HG02610 (cell line): ENCODE results near the gene XXYLT1.

ENCODE experiments used
- ATAC-seq: cut with Tn5 transposase; IDR thresholded peaks from one replicate; pipeline ENCODE4 v1.9.1; 2021; ENCODE audit warnings: mild to moderate bottlenecking, moderate library complexity; ENCODE audit not compliant: unreplicated experiment

The XXYLT1 gene

DNA sequence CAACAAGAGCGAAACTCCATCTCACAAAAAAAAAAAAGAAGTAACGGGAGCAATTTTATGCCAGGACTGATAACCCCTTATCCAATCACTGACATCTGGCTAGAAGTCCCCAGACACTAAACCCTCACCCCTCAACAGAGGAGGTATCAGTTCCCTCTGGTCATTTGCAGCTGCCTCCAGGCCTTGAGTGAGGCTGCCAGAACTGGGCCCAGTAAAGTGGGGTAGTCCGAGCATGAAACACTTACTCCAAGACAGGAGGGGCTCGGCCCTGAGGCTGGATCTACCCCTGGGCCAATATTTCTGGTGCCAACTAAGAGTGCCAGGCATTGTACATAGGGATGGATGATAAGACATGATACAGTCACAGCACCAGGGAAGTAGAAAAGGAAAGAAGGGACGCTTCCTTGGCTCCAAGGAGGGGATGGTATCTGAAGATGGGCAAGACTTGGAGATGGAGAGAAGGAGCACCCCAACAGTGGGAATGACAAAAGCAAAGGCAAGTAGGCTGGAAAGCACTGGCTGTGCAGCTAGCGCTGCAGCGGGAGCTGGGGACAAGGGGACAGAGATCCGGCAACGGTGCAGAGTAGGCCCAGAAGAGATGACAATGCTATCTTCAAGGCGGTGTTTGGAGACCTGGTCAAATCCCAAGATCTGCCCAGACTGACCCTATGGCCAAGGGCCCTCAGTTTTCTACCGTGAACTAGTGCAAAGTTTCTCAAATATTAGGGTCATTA, 2.2 kb downstream of the XXYLT1 start:
- no peak for ATAC-seq

DNA sequence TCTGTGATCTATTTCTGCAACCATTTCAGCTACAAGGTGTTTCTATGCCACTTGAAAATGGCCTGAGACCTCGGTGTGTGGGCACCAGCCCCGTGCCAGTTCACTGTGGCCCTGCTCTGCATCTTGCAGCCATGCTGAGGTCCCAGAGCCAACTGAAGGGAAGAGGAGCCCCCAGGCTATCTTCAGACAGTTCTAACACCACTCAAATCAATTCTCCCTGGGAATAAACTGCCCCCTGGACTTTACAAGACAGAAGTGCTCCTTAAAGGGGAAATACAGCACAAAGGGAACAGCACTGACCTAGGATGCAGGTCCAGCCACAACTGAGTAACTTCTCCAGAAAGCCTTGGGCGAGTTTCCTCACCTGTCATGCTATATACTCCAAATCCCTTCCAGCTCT, 3.9 kb downstream of the XXYLT1 start:
- no peak for ATAC-seq

DNA sequence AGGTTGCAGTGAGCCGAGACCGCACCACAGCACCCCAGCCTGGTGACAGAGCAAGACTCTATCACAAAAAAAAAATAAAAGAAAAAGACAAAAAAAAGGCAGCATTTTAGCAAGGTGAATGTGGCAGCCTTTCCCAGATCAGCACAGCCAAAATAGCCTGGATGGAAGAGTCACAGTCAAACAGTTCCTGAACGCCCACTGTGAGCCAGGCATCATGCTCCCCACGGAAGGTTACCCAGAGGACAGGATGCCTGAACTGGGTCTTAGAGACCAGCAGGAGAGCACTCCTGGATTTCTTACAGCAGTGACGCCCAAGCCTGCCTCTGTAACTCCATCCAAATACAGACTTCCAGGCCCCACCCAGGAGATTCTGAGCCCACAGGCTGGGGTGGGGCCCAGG, 4.5 kb downstream of the XXYLT1 start:
- no peak for ATAC-seq

DNA sequence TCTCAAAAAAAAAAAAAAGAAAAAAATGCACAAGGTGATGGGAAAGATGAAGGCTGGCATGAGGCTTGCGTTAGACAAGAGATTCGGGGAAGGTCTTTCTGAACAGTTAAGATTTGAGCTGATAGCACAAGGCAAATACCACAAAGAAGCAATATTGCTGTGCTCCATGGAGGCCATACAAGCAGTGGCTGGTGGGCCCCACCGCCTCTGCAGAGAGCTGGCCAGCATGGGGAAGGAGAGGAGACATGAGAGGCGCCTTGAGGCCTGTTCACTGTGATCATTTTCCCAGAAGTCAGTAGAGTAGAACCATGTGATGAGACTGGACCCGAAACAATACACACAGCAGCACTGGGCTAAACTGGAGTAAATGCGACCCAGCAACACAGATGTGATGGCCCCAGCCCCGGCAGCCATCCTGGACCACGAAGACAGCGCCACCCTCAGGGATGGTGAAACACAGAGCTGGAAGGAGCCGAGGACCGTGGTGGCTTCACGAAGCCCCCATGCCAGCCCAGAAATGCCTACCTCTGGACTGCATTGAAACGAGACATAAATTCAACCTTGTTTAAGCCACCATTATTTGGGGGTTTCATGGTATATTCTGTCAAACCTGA, 5.5 kb downstream of the XXYLT1 start:
- no peak for ATAC-seq

DNA sequence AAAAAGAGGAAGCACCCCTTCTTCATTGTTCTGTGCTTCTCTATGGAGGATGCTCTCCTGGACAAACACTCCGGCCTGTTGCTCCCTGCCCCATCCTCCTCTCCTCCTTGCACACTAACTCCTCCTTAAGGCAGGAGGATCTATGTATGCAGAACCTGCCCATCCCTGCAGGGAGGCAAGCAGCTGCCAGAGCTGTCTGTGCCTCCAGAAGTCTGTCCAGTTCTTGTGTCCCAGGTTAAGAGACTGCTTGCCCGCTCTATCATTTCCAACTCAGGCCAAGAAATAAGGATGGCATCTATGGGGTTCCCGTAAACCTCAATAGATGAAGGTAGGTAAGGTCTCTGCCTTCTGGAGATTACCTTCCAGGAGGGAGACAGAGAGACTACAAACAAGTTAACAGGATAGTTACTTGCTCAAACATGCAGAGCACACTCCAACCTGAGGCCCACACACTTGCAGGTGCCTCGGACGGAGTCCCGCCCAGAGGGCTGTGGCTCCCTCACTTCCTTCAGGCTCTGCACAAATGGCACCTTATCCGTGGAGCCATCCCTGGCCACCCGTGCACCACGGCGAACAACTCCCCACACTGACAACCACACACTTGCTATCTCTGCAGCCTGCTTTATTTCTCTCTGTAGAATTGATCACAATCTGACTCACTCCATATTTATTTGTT, 6.9 kb downstream of the XXYLT1 start:
- no peak for ATAC-seq

DNA sequence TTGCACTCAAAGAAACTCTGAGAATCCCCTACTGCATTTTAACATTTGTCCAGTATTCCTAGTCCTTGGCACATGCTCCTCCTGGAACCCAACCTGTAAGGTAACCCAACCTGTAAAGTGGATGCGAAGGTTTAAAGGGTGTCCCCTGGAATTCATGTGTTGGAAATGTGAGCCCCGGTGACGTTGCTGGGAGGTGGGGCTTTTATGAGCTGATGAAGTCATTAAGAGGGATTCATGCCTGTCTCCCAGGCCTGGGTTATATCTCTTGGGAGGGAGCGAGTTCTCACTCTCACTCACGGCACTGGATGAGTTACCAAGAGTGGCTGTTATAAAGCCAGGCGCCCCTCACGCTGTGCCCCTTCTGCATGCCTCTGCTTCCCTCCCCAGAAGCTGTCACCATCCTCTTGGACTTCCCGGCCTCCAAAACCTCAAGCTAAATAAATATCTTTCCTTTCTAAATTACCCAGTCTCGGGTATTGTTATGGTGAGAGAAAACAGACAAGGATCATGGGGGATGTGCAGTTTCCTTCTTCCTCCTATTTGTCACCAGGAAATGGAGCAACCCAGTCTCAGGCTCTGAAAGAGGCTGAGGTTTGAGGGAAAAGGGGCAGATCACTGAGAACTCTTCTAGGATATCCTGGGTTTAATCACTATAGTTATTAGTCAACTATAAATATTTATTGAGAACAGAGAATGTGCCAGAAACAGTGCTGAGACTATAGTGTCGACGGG, 7.6 kb downstream of the XXYLT1 start:
- ATAC-seq, result no peak

DNA sequence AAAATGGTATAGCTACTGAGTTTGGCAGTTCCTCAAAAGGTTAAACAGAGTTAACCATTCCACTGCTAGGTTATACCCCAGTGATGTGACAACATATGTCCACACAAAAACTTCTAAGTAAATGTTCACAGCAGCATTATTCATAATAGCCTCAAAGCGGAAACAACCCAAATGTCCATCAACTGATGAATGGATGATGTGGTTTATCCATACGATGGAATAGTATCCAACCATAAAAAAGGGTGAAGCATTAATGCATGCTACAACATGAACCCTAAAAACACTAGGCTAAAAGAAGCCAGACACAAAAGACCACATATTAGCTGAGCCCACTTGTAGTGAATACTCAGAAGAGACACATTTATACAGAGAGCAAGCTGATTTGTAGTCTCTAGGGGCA, 9.0 kb downstream of the XXYLT1 start:
- no peak for ATAC-seq

DNA sequence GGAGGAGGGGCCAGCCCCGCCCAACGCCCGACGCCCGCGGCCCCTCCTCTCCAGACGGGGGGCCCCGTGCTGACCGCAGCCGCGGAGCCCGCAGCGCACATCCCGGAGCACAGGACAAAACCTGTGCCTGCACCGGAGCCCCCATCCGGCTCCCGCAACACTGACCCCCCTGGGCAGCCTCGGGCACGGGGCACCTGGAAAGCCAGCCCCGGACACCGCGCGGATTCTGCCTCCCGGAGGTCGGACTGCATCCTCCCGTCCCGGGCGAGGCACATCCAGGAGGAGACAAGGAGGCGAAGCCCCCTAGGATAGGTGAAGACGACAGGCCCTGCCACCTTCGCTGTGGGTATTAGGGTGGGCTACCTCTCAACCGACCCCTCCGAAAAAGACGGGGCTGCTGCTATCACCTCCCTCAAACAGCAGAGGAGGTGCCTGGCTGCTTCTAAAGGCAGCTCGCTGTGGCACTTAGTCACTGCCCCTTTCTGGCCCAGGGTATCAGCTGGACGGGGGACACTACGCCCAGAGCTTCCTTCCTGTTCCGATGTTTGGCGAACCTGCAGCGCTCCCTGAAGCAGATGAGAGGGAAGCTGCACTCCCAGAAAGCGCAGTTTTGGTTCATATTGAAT, 10.6 kb downstream of the XXYLT1 start:
- no peak for ATAC-seq

DNA sequence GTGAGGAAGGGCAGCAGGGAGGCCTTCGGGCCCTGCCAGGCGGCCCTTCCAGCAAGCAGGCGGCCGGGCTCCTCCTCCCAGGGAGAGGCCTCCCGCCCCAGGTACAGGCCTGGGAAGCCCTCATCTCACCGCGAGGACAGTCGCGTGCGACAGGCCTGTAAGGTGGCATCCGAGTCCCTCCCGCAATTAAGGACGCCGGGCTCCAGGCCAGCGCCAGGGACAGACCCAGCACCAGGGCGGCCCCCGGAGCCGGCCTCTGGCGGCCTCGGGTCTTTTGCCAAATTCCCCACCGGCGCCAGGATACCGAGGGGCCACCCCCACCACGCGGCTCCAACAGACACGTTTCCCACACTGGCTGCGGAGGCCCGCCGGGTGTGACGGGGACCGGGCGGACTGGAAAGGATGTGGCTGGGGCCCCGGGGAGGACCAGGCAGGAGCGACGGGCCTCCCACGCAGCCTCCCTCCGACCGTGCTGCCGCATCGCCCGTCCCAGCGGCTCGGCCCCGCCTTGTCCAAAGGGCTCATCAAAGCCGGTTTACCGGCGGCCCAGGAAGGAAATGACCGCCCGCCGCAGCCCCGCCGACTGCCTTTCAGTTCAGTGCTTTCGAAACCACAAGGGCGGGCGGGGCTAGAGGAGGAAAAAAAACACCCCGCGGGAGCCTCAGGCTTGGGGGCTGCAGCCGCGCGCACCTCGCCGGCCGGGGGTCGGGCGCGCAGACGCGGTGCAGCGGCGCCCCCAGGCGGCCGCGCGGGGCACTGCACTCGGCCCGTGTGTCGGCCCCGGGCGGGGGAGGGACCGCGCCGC, 11.3 kb downstream of the XXYLT1 start:
- ATAC-seq, result peak; percentile 69

DNA sequence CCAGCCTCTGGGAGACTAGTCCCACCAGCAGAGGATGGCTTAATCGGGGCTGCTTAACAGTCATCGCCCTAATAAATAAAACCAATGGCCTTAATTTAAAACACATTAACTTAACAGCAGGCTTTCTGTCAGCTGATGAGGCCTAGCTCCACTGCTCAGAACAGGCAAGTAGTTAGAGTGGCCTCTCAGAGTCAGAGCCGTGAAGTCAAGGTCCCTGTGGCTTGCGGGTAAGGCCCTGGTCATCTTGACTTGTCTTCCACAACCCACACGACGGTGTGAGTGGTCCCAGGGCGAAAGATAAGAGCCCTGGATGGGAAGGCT, 11.8 kb downstream of the XXYLT1 start:
- no peak for ATAC-seq

DNA sequence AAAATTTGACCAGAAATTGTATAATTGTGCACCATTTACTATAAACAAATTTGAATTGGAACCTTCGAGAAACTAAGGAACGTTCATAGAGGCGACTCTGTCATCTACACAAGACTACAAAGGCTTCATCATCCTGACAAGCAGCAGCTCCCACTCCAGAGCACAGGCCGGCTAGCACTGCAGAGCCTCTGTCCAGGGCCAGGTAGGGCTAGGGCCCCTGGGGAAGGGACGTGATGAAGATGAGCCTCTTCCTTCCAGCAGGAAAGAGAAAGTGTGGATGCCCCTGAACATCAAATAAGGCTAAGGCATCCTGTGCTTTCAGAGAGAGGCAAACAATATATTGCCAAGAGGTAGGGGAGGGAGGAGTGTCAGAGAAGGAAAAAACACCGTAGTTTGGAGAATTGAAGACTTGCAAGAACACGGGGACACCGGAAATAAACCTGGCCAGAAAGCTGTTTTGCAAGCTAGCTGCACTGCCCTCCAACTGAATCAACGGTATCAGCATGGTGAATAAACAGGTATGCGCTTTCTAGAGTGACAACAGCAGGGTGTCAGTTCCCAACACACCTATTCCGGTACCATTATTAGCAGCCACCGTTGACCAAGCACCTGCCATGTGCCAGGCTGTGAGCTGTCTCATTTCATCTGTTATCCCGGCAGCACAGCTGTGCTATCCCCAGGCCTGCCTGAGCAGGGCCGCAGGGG, 12.4 kb downstream of the XXYLT1 start:
- ATAC-seq, result no peak

DNA sequence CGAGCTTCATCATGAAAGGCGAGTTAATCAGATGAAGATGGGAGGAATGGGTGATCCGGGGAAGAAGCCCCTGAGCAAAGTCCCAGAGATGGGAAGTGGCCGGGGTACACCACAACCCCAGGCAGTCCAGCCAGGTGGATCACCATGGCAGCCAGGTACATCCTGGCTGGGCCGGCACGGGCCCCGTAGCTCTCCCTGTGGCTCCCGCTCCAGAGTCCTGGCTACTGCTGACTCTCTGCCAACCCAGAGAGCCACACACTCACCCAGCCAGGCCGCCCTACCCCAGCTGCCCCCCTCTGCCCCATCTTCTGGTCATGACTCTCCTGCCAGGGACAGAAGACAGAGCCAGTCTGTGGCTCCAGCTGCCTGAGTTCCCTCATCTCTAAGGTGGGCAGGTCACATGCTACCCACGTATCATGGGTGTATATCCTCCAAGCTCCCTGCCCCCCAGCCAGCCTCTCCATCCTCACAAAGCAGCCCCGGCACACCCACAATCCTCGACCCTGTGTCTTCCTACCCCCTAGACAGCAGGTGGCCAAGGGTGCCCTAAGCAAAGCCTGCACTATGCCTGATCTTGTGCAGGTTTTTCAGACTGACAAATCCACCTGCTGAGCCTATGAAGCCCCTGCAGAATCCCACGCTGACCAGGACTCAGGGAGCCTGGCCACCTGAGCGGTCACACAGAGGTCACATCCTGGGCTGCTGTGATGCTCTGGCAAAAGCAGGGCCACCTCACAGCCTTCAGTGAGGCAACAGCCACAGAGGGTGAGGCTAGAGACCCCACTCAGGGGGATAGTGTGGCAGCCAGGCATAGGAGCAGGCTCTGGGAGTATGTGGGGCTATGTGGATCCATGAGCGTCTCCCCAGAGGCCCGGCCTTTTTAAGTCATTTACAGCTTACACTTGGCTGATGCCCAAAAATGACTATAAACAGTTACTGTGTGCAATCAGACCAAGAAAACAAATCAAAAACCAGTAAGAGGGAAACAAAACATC, 13.2 kb downstream of the XXYLT1 start:
- no peak for ATAC-seq

DNA sequence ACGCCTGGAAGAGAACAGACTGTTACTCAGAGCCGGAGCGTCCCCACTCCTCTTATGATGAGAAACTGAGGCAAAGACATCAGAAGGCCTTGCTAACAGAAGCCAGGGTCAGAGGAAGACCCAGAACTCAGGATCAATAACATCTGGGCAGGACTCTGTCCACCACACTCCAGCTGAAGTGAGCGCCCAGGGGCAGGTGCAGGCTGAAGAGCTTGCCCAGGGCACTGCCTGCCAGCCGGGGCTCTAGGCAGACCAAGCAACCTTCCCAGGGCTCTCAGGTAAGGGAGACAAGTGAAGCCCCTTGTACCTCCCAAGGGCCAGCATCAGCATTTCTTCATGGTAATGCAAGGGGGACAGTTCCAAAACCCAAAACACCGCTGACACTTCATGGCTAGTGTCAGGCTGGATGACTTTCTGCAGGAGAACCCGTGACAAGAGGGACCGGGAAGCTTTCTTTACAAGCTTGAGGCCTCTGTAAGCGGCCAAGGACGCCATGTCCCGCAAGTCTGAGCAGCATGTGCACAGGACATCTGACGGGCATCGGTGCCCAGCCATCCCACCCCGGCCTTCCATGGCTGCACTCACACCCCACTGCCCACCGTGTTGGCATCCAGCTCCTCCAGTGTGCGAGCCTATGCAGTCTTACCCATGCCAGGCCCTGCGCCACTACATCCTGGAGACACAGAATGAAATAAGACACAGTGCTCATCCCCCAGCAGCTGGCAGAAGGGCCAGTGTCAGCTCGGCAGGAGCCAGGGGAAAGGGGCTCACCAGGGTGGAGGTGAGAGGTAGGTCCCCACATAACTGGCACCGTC, 14.1 kb downstream of the XXYLT1 start:
- no peak for ATAC-seq

DNA sequence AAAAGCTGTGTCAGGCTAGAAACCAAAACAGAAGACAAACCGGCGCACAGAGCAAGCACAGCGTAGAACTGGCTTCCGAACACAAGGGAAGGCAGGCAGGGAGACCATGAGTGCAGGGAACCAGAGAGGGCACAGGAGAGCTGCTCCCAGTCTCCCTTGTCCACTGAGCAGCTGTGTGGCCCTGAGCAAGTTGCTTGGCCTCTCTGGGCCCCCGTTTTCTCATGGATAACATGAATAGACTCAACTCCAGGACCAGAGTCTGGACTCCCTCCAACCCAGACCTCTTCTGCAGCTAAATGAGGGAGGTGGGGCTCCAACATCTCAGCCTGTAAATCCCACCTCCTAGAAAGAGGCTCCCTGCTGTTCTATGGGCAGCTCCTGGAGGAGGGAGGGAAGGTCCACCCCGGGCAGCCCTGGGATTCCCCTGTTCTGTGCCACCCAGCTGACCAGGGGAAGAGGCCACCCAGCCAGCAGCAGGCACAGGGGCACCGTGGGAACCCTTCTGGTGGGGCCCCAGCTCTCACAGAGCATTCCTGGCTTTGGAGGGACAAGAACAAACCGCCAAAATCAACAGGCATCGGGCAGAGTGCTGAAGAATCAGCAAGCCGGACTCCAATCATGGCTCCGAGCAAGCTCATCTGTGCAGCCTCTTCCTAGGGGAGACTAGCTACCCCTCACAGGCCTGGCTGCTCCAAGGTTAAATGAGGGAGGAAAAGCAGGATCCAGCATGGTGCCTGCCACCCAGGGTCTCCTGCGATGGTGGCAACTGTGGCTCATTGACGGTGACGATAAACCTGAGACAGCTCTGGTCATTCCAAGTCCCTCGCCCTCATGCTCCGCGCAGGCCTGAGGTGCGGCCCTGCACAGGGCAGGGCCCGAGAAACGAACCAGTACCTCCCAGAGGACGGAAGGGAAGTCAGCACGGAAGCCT, 15.1 kb downstream of the XXYLT1 start:
- ATAC-seq, result no peak

DNA sequence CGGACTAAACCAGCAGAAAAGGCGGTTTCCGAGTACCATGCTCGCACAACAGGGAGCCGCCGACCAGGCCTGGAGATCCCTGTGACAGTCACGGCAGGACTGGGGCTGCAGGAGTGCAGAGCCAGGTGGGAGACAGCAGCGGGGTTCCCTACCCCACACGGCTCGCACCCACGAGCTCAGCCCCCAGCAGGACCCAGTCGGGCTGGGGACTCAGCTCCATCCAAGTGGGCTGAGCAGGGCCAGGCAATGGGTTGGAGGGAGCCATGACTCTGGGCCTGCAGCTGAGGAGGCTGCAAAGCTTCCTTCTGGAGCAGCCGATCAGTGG, 15.8 kb downstream of the XXYLT1 start:
- ATAC-seq, result no peak

DNA sequence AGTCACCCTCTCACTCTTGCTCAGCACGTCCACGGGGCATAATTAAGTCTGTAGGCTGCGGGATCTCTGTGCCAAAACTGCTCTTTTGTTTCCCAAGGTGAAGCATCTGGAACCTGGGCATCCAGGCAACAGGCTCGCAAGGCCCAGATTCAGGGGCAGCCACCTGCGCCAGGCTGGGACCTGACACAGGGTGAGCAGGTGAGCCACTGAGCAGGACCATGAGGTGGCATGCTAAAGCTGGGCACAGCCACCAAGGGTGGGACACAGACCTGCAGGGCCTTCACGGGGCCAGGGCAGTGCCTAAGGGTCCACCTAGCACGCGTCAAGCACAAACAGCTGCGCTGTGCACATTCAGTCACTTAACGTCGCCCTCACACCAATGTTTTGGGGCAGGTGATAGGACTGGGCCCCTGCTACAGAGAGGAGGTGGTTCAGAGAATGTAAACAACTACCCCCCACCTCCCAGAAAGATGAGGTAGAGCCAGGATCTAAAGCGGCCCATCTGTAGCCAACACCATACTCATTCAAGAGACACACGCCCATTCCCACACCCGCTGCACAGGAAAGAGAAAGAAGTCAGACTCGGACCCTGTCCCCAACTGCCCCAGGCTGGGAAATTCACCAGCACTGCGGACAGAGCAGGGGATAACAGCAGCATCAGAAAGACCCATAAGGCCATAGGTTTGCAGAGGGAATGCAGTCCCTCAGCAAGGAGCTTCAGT, 16.3 kb downstream of the XXYLT1 start:
- no peak for ATAC-seq
